GM19395 (cell line): Measurements from ENCODE around the gene MYL3.

ENCODE experiments used
- ATAC-seq: cut with Tn5 transposase; IDR thresholded peaks from one replicate; pipeline ENCODE4 v1.9.1; 2021; ENCODE audit warnings: mild to moderate bottlenecking, moderate library complexity; ENCODE audit not compliant: unreplicated experiment

MYL3 gene

GRCh38 chr3:46865546-46865945 lies 2.3 kb upstream of the MYL3 start:
- no peak for ATAC-seq

- ATAC-seq: no peak
Measured at GRCh38 chr3:46865031-46865507, 1.8 kb upstream of the MYL3 start.

GRCh38 chr3:46864061-46864881 lies 1.0 kb upstream of the MYL3 start:
- ATAC-seq: no peak

GRCh38 chr3:46862369-46863025 lies 747 bp downstream of the MYL3 start:
- ATAC-seq: no peak

GRCh38 chr3:46861605-46862368 lies 1.5 kb downstream of the MYL3 start:
- no peak for ATAC-seq

GRCh38 chr3:46860810-46861604 lies 2.2 kb downstream of the MYL3 start:
- ATAC-seq: no peak

GRCh38 chr3:46860017-46860809 lies 3.0 kb downstream of the MYL3 start:
- ATAC-seq: no peak

- ATAC-seq: no peak
Measured at GRCh38 chr3:46859001-46859710, 4.1 kb downstream of the MYL3 start.

GRCh38 chr3:46858456-46858855 lies 4.8 kb downstream of the MYL3 start:
- no peak for ATAC-seq

- no peak for ATAC-seq
Measured at GRCh38 chr3:46857485-46858341, 5.5 kb downstream of the MYL3 start.

GRCh38 chr3:46856576-46857471 lies 6.4 kb downstream of the MYL3 start:
- ATAC-seq: no peak

GRCh38 chr3:46854555-46854991 lies 8.7 kb downstream of the MYL3 start:
- ATAC-seq: no peak

GRCh38 chr3:46853441-46854415 lies 9.5 kb downstream of the MYL3 start:
- no peak for ATAC-seq

- no peak for ATAC-seq
Measured at GRCh38 chr3:46852839-46853355, 10.3 kb downstream of the MYL3 start.

- no peak for ATAC-seq
Measured at GRCh38 chr3:46852334-46852720, 10.9 kb downstream of the MYL3 start.
